MM.1S (cell line): ENCODE measurements around the gene WDR45B.

Source experiments
- EZH2 ChIP-seq: fragments of 300-600 bp; sonication (generic); optimal IDR thresholded peaks from 2 replicates; pipeline ENCODE3; 2017; ENCODE audit warnings: low read depth, mild to moderate bottlenecking, antibody characterized with exemption, low read length, mixed read lengths
- EZH2phosphoT487 ChIP-seq: fragments of 300-600 bp; sonication (generic); IDR thresholded peaks from 2 replicates; pipeline ENCODE4 v1.6.1; 2018; ENCODE audit warnings: antibody characterized with exemption, low read length
- TF ChIP-seq, protein P1 (sequence below): fragments of 300-600 bp; sonication (generic); IDR thresholded peaks from 2 replicates; pipeline ENCODE4 v1.5.1; 2016; ENCODE audit warnings: antibody characterized with exemption, low read length, mixed read lengths

DNA sequence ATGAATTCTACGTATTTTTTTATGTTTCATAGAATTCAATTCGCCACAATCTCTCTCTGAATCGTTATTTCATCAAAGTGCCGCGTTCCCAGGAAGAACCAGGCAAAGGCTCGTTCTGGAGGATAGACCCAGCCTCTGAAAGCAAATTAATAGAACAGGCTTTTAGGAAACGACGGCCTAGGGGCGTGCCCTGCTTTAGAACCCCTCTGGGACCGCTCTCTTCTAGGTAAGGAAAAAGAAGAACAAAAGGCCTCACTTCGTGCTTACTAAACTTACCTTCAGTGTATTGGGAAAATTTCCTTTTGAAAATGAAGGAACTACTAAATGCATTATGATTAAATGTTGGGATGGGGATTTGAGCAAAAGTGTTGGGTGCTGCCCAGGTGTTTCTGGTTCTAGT, 65.5 kb downstream of the WDR45B start:
- TF ChIP-seq, protein P1, sequence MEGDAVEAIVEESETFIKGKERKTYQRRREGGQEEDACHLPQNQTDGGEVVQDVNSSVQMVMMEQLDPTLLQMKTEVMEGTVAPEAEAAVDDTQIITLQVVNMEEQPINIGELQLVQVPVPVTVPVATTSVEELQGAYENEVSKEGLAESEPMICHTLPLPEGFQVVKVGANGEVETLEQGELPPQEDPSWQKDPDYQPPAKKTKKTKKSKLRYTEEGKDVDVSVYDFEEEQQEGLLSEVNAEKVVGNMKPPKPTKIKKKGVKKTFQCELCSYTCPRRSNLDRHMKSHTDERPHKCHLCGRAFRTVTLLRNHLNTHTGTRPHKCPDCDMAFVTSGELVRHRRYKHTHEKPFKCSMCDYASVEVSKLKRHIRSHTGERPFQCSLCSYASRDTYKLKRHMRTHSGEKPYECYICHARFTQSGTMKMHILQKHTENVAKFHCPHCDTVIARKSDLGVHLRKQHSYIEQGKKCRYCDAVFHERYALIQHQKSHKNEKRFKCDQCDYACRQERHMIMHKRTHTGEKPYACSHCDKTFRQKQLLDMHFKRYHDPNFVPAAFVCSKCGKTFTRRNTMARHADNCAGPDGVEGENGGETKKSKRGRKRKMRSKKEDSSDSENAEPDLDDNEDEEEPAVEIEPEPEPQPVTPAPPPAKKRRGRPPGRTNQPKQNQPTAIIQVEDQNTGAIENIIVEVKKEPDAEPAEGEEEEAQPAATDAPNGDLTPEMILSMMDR = no peak
- TF ChIP-seq EZH2 (no peak), EZH2phosphoT487 (no peak)
